ENCODE data around the gene RASSF5. TPM values are rescaled to one million over a fixed set of nuclear protein-coding genes. Genes with fewer than 3 reads are reported as not detected.
A peak's percentile ranks its signal among the peaks of the same experiment; 100 is the strongest.

RASSF5 gene
- total RNA-seq, 4 donors from 2014 or later = 6.6 to 23.0 (median 10.5) TPM

DNA sequence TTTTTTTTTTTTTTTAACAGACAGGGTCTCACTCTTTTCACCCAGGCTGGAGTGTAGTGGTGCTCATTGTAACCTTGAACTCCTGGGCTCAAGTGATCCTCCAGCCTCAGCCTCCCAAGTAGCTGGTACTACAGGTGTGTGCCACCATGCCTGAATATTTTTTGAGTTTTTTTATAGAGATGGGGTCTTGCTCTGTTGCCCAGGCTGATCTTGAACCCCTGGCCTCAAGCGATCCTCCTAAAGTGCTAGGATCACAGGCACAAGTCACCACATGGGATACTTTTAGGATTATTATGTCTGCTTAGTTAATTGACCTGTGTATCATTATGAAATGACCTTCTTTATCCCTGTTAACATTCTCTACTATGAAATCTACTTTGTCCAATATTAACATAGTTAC, 38.0 kb downstream of the RASSF5 start:
- 100% methylated on average over 1 of the region's 1 CpG for WGBS
- H3K27me3 ChIP-seq = no peaks in the 10 kb centered on the region
- H3K4me1 ChIP-seq = peaks cover under 1 to 11% (median 9%) of the 10 kb centered on the region in 4 donors
- intact Hi-C loops (cut with DNase I) = loop anchor here (1.0 to 2.0 kb wide), 2 partner anchors 38 to 55 kb away; no protein-coding TSS in a partner anchor
- no peak overlapping the region for H3K4me3 ChIP-seq
- no peaks in the 10 kb centered on the region for H3K9me3 ChIP-seq
- DNase-seq (ENCODE audit: extremely low spot score) = no peak
- no peaks in the 10 kb centered on the region for H3K36me3 ChIP-seq
- TF ChIP-seq POLR2AphosphoS5 (IDR thresholded peaks at IDR 0.05) (no peak), EP300 (IDR thresholded peaks at IDR 0.05) (no peak), POLR2A (IDR thresholded peaks at IDR 0.05; ENCODE audit: low read depth) (no peak)
- no peak overlapping the region for H3K27ac ChIP-seq (replicated peaks in 1 of 4)

DNA sequence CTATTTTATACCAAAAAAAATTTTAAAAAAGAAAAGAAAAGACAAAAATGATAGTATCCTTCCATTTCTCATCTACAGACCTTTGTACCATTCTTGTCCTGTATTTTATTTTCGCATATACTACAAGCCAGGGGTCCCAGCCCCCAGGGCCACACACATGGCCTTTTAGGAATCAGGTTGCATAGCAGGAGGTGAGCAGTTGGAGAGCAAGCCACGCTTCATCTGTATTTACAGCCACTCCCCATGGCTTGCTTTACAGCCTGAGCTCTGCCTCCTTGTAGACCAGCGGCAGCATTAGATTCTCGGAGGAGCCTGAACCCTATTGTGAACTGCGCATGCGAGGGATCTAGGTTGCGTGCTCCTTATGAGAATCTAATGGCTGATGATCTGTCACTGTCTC, 39.8 kb downstream of the RASSF5 start:
- Histone ChIP-seq H3K9me3 (no peaks in the 10 kb centered on the region), H3K36me3 (no peaks in the 10 kb centered on the region), H3K4me1 (peaks cover 0 to 11% (median 8%) of the 10 kb centered on the region in 4 donors), H3K27ac (replicated peaks in 1 of 4) (no peak overlapping the region), H3K27me3 (no peaks in the 10 kb centered on the region), H3K4me3 (no peak overlapping the region)
- 81% methylated on average over 7 of the region's 7 CpGs for WGBS
- intact Hi-C loops (cut with DNase I) = no loop called here
- TF ChIP-seq POLR2AphosphoS5 (IDR thresholded peaks at IDR 0.05) = no peak
- TF ChIP-seq, protein P1, sequence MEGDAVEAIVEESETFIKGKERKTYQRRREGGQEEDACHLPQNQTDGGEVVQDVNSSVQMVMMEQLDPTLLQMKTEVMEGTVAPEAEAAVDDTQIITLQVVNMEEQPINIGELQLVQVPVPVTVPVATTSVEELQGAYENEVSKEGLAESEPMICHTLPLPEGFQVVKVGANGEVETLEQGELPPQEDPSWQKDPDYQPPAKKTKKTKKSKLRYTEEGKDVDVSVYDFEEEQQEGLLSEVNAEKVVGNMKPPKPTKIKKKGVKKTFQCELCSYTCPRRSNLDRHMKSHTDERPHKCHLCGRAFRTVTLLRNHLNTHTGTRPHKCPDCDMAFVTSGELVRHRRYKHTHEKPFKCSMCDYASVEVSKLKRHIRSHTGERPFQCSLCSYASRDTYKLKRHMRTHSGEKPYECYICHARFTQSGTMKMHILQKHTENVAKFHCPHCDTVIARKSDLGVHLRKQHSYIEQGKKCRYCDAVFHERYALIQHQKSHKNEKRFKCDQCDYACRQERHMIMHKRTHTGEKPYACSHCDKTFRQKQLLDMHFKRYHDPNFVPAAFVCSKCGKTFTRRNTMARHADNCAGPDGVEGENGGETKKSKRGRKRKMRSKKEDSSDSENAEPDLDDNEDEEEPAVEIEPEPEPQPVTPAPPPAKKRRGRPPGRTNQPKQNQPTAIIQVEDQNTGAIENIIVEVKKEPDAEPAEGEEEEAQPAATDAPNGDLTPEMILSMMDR (IDR thresholded peaks at IDR 0.05) = no peak
- no peak for TF ChIP-seq EP300 (IDR thresholded peaks at IDR 0.05)
- no peak for TF ChIP-seq POLR2A (IDR thresholded peaks at IDR 0.05; ENCODE audit: low read depth)
- DNase-seq (ENCODE audit: extremely low spot score) = no peak

DNA sequence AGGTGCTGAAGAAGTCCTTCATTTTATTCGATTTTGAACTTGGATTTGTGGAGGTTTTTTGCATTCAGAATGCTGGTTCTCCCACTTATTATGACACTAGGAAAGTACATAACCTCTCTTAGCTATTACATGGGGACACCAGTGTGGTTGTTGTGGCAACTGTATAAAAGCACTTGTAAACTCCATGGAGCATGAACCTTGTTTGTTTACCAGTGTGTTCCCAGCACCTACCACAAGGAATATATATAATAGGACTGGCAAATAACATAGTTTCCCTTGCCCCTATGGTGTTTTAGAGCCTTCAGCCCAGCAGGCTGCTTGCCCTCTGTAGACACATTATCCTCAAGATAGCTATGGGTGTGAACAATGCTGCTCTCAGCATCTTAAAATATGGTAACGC, 43.1 kb downstream of the RASSF5 start:
- intact Hi-C loops (cut with DNase I) = no loop called here
- H3K4me3 ChIP-seq = no peak overlapping the region
- 92% methylated on average over 2 of the region's 2 CpGs for WGBS

DNA sequence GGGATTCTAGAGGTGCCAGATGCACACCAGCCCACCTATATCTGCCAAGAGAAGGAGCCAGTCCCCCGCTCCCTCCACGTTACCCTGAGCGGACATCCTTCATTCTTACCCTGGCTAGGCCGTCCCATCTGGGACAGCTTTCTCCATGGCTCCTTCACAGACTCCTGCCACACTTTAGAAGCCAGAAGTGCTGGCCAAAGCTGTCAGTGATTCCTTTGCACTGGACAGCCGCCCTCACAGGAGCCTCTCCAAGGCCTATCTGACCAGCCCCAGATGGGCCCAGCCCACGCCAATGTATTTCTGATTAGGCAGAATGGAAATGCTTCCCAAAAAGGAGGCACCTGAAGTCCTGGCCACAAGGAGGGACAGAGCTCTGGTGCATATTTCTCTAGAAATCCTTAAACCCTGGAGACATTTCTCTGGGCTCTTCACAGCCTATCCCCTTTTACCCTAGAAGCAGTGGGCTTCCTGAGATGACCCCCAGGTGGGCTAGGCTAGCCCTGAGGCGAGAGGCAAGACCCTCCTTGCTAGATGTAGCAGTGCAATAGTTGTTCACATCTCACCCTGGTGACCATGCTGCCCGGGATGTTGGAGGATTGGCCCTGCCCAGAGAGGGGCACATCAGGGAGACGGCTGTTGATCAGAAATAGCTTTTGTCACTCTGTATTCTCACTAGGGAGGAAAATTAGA, 44.1 kb downstream of the RASSF5 start:
- H3K4me1 ChIP-seq = peaks cover 15 to 32% (median 25%) of the 10 kb centered on the region in 4 donors
- TF ChIP-seq POLR2A (IDR thresholded peaks at IDR 0.05; ENCODE audit: low read depth) = no peak
- no peaks in the 10 kb centered on the region for H3K36me3 ChIP-seq
- no peaks in the 10 kb centered on the region for H3K27me3 ChIP-seq
- H3K9me3 ChIP-seq = no peaks in the 10 kb centered on the region
- peak overlapping the region in 1 of 4 donors; percentile 15 for H3K27ac ChIP-seq (replicated peaks in 1 of 4)
- intact Hi-C loops (cut with DNase I) = no loop called here
- H3K4me3 ChIP-seq = no peak overlapping the region
- DNase-seq (ENCODE audit: extremely low spot score) = no peak
- whole genome bisulfite sequencing = 86% methylated on average over 9 of the region's 9 CpGs

More for the DNA sequence above, 43.1 kb downstream of the RASSF5 start:
- TF ChIP-seq, protein P1 (IDR thresholded peaks at IDR 0.05) = no peak
- TF ChIP-seq POLR2AphosphoS5 (IDR thresholded peaks at IDR 0.05) (no peak), EP300 (IDR thresholded peaks at IDR 0.05) (no peak), POLR2A (IDR thresholded peaks at IDR 0.05; ENCODE audit: low read depth) (no peak)
- peaks cover 6 to 22% (median 15%) of the 10 kb centered on the region in 4 donors for H3K4me1 ChIP-seq
- no peaks in the 10 kb centered on the region for H3K27me3 ChIP-seq
- no peaks in the 10 kb centered on the region for H3K9me3 ChIP-seq
- H3K36me3 ChIP-seq = no peaks in the 10 kb centered on the region
- H3K27ac ChIP-seq (replicated peaks in 1 of 4) = no peak overlapping the region
- DNase-seq (ENCODE audit: extremely low spot score) = no peak

DNA sequence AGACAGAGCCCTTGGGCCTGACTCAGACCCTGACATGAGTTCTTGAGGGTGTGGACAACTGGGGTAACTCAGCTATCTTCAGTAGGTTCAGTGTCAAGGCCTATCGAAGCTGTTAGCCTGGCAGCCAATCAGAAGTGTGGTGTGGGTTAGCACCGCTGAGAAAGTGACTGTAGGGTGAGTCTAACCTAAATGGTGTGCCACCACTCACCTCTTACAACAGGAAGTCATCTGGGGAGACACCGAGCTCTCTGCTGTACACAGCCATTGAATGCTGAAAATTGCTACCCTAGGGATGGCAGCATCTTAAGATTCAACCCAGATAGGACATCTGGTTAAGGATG, 44.6 kb downstream of the RASSF5 start:
- Histone ChIP-seq H3K4me1 (peaks cover 19 to 37% (median 30%) of the 10 kb centered on the region in 4 donors), H3K27me3 (no peaks in the 10 kb centered on the region), H3K4me3 (no peak overlapping the region), H3K36me3 (no peaks in the 10 kb centered on the region), H3K9me3 (no peaks in the 10 kb centered on the region), H3K27ac (replicated peaks in 1 of 4) (no peak overlapping the region)
- WGBS = 89% methylated on average over 3 of the region's 3 CpGs
- intact Hi-C loops (cut with DNase I) = no loop called here
- no peak for DNase-seq (ENCODE audit: extremely low spot score)
- no peak for TF ChIP-seq EP300 (IDR thresholded peaks at IDR 0.05)

DNA sequence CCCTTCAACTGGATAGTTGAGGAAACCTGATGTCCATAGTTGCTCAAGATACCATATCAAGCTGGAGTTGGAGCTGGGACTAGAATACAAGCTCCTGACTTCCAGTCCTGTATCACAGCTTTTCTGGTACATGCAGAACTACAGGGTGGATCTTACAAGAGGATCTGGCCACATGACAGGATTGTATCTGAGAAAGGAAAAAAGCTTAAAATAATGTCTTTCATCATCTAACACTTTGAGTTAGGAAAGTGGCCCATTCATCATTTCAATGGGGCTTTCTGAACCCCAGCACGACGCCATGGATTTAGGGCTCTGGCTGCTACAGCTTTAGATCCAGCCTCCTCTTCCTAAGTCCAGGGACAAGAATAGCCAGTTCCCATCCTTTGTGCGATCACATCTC, 46.9 kb downstream of the RASSF5 start:
- Histone ChIP-seq H3K36me3 (no peaks in the 10 kb centered on the region), H3K27ac (replicated peaks in 1 of 4) (peak overlapping the region; percentile 50 to 81 (median 76)), H3K4me1 (peaks cover 29 to 56% (median 52%) of the 10 kb centered on the region in 4 donors), H3K9me3 (no peaks in the 10 kb centered on the region), H3K4me3 (no peak overlapping the region), H3K27me3 (no peaks in the 10 kb centered on the region)
- no peak for TF ChIP-seq EP300 (IDR thresholded peaks at IDR 0.05)
- no peak for TF ChIP-seq POLR2A (IDR thresholded peaks at IDR 0.05; ENCODE audit: low read depth)
- no peak for TF ChIP-seq POLR2AphosphoS5 (IDR thresholded peaks at IDR 0.05)
- TF ChIP-seq, protein P1 (IDR thresholded peaks at IDR 0.05) = no peak
- WGBS = 74% methylated on average over 3 of the region's 3 CpGs
- intact Hi-C loops (cut with DNase I) = no loop called here
- DNase-seq (ENCODE audit: extremely low spot score) = no peak
